Right cardiac atrium (tissue), 5 donors: ENCODE results near the gene MLST8. TPM values are rescaled to one million over a fixed set of nuclear protein-coding genes. Genes with fewer than 3 reads are reported as not detected.

Experiments used
- ATAC-seq, 2 donors: fragments of 200-7000 bp; cut with Tn5 transposase; one replicate each; pipeline versions ENCODE4 v1.8.0 to v1.9.1; 2020; ENCODE audit warnings: moderate library complexity in 2 of 2, mild to moderate bottlenecking in 1 of 2
- DNase-seq, 3 donors: peaks; one replicate each; pipeline ENCODE4 v3.0.0-alpha.2; 2020
- H3K27ac ChIP-seq: one replicate; pipeline ENCODE4 v1.5.1; 2013; ENCODE audit warnings: mild to moderate bottlenecking, low read length, control low read depth, moderate library complexity
- H3K27me3 ChIP-seq: one replicate; pipeline ENCODE4 v1.6.1; 2013; ENCODE audit not compliant: control insufficient read depth, insufficient read depth
- H3K4me1 ChIP-seq: one replicate; pipeline ENCODE4 v1.6.1; 2013; ENCODE audit warnings: low read length; ENCODE audit not compliant: control insufficient read depth, insufficient read depth
- H3K4me3 ChIP-seq: one replicate; pipeline ENCODE4 v1.5.1; 2013; ENCODE audit warnings: low read length, control low read depth
- H3K9me3 ChIP-seq: one replicate; pipeline ENCODE4 v1.6.1; 2013; ENCODE audit warnings: low read length; ENCODE audit not compliant: control insufficient read depth
- WGBS: extraction: QIAGEN DNeasy Blood & Tissue Kit; methylation state at CpG from one replicate; pipeline ENCODE4 v1.1.7; 2013; 5-methylcytosine and 5-hydroxymethylcytosine counted together
- intact Hi-C, 4 donors: fragments of 100-400 bp; cut with DNase I; formaldehyde crosslinking; loops; one replicate each; pipeline versions ENCODE4 v1.11.0 to v1.14.0; 2022 to 2023
- polyA plus RNA-seq: library from polyadenylated mRNA; stranded (reverse); fragments of 200-250 nt; gene quantifications from one replicate; pipeline ENCODE4 v1.2.3, GENCODE V29; 2013
- total RNA-seq, 4 donors: library from RNA; stranded (reverse); fragmentation: NEBNext Ultra II Directional; extraction: Animal tissue kit (Norgen Biotek cat#: 25700); gene quantifications; one replicate each; pipeline ENCODE4 v1.2.1, GENCODE V29; 2021
- donor health status: healthy with polysubstance abuse.
- donor health status: DM: no; HTN: yes; CAD: no.
- donor health status: DM: no; HTN: no; CAD: no.
- donor health status: DM: no; HTN: yes; CAD: no; lungs with severe emphysema.
- donor health status: DM: yes; HTN: yes; CAD: no.

The MLST8 gene
- total and polyA plus RNA-seq, 5 donors, result 24.2 to 33.3 (median 28.8) TPM

- ATAC-seq, result no peak
- Histone ChIP-seq H3K9me3 (no peaks in the 10 kb centered on the region), H3K4me3 (no peak overlapping the region), H3K4me1 (peaks cover 2% of the 10 kb centered on the region), H3K27ac (no peak overlapping the region), H3K27me3 (no peaks in the 10 kb centered on the region)
- peak in 1 of 3 donors; percentile 15 for DNase-seq
- WGBS, result 90% methylated on average over 13 of the region's 13 CpGs
- intact Hi-C loops, result no loop called here
Observed at GRCh38 chr16:2162676-2163118, 42.6 kb upstream of the MLST8 start.

- Histone ChIP-seq H3K4me1 (peaks cover 2% of the 10 kb centered on the region), H3K27ac (no peak overlapping the region), H3K4me3 (no peak overlapping the region), H3K27me3 (no peaks in the 10 kb centered on the region), H3K9me3 (no peaks in the 10 kb centered on the region)
- ATAC-seq, result no peak
- 96% methylated on average over 26 of the region's 26 CpGs for WGBS
- DNase-seq, result no peak
- intact Hi-C loops, result no loop called here
Observed at GRCh38 chr16:2163211-2163881, 41.9 kb upstream of the MLST8 start.

GRCh38 chr16:2165861-2166260 lies 39.4 kb upstream of the MLST8 start:
- DNase-seq (no peak), ATAC-seq (no peak)
- no peak overlapping the region for H3K4me3 ChIP-seq
- no peaks in the 10 kb centered on the region for H3K9me3 ChIP-seq
- 93% methylated on average over 12 of the region's 12 CpGs for WGBS
- intact Hi-C loops, result no loop called here
- no peaks in the 10 kb centered on the region for H3K4me1 ChIP-seq
- H3K27ac ChIP-seq, result no peak overlapping the region
- H3K27me3 ChIP-seq, result no peaks in the 10 kb centered on the region

- intact Hi-C loops, result no loop called here
- H3K27me3 ChIP-seq, result no peaks in the 10 kb centered on the region
- no peak for DNase-seq
- no peak overlapping the region for H3K27ac ChIP-seq
- H3K4me3 ChIP-seq, result no peak overlapping the region
- no peaks in the 10 kb centered on the region for H3K9me3 ChIP-seq
- ATAC-seq, result no peak
- WGBS, result 92% methylated on average over 17 of the region's 17 CpGs
- H3K4me1 ChIP-seq, result no peaks in the 10 kb centered on the region
Observed at GRCh38 chr16:2166263-2167067, 38.8 kb upstream of the MLST8 start.

GRCh38 chr16:2167068-2167638 lies 38.1 kb upstream of the MLST8 start:
- H3K4me1 ChIP-seq, result no peaks in the 10 kb centered on the region
- WGBS, result 92% methylated on average over 18 of the region's 18 CpGs
- intact Hi-C loops, result no loop called here
- no peak overlapping the region for H3K27ac ChIP-seq
- no peak overlapping the region for H3K4me3 ChIP-seq
- DNase-seq (no peak), ATAC-seq (no peak)
- no peaks in the 10 kb centered on the region for H3K27me3 ChIP-seq
- no peaks in the 10 kb centered on the region for H3K9me3 ChIP-seq

GRCh38 chr16:2170080-2170479 lies 35.2 kb upstream of the MLST8 start:
- ATAC-seq, result peak; percentile 23 to 37
- DNase-seq, result no peak
- H3K9me3 ChIP-seq, result no peaks in the 10 kb centered on the region
- WGBS, result 75% methylated on average over 18 of the region's 18 CpGs
- no peak overlapping the region for H3K27ac ChIP-seq
- intact Hi-C loops, result no loop called here
- no peaks in the 10 kb centered on the region for H3K4me1 ChIP-seq
- H3K4me3 ChIP-seq, result no peak overlapping the region
- H3K27me3 ChIP-seq, result no peaks in the 10 kb centered on the region

- Histone ChIP-seq H3K27me3 (no peaks in the 10 kb centered on the region), H3K9me3 (no peaks in the 10 kb centered on the region), H3K4me3 (no peak overlapping the region), H3K4me1 (no peaks in the 10 kb centered on the region), H3K27ac (no peak overlapping the region)
- ATAC-seq (no peak), DNase-seq (no peak)
- intact Hi-C loops, result no loop called here
- 84% methylated on average over 47 of the region's 47 CpGs for WGBS
Observed at GRCh38 chr16:2170587-2171435, 34.4 kb upstream of the MLST8 start.

- H3K27me3 ChIP-seq, result no peaks in the 10 kb centered on the region
- no peak overlapping the region for H3K4me3 ChIP-seq
- no peaks in the 10 kb centered on the region for H3K9me3 ChIP-seq
- ATAC-seq (no peak), DNase-seq (no peak)
- no peaks in the 10 kb centered on the region for H3K4me1 ChIP-seq
- 95% methylated on average over 28 of the region's 28 CpGs for WGBS
- intact Hi-C loops, result no loop called here
- no peak overlapping the region for H3K27ac ChIP-seq
Observed at GRCh38 chr16:2171601-2172178, 33.6 kb upstream of the MLST8 start.

GRCh38 chr16:2172688-2173335 lies 32.4 kb upstream of the MLST8 start:
- H3K9me3 ChIP-seq, result no peaks in the 10 kb centered on the region
- no peak overlapping the region for H3K27ac ChIP-seq
- no peak overlapping the region for H3K4me3 ChIP-seq
- 89% methylated on average over 29 of the region's 29 CpGs for WGBS
- H3K27me3 ChIP-seq, result no peaks in the 10 kb centered on the region
- no peak for DNase-seq
- no peak for ATAC-seq
- intact Hi-C loops, result no loop called here
- no peaks in the 10 kb centered on the region for H3K4me1 ChIP-seq

- no peaks in the 10 kb centered on the region for H3K27me3 ChIP-seq
- H3K4me1 ChIP-seq, result no peaks in the 10 kb centered on the region
- no peak overlapping the region for H3K27ac ChIP-seq
- H3K4me3 ChIP-seq, result no peak overlapping the region
- intact Hi-C loops, result no loop called here
- 86% methylated on average over 14 of the region's 14 CpGs for WGBS
- ATAC-seq (no peak), DNase-seq (no peak)
- no peaks in the 10 kb centered on the region for H3K9me3 ChIP-seq
Observed at GRCh38 chr16:2173366-2173765, 31.9 kb upstream of the MLST8 start.
